CD4-positive, alpha-beta T cell treated with Interleukin-1 beta for 1 hour (primary cell): ENCODE data around the gene SNRNP200.
A peak's percentile ranks its signal among the peaks of the same experiment; 100 is the strongest.

Source experiments
- DNase-seq, 2 donors: peaks; one replicate each; pipeline ENCODE4 v3.0.0-alpha.2; 2020 to 2022

The SNRNP200 gene

DNA sequence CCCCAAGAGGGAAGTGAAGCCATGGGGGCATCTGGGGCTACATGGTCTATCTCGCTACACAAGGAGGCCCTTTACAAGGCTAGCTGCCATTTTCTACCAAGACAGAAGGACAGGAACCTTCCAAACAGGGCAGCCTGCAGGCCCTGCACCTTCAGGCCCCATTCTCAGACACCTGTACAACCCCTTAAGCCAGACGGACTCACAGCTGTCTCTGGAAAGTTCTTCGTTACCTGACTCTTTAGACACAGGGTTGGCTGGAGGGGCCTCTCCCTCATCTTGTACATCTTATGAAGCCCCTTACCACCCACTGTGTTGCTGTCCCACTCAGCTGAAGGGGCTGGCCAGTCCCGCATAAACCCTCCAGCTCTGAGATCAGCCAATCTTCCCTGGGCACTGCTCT lies 56.7 kb downstream of the SNRNP200 start:
- no peak for DNase-seq

GRCh38 chr2:96247896-96248295 lies 57.5 kb downstream of the SNRNP200 start:
- no peak for DNase-seq

- DNase-seq, result no peak
Measured at GRCh38 chr2:96247009-96247408, 58.3 kb downstream of the SNRNP200 start.

DNA sequence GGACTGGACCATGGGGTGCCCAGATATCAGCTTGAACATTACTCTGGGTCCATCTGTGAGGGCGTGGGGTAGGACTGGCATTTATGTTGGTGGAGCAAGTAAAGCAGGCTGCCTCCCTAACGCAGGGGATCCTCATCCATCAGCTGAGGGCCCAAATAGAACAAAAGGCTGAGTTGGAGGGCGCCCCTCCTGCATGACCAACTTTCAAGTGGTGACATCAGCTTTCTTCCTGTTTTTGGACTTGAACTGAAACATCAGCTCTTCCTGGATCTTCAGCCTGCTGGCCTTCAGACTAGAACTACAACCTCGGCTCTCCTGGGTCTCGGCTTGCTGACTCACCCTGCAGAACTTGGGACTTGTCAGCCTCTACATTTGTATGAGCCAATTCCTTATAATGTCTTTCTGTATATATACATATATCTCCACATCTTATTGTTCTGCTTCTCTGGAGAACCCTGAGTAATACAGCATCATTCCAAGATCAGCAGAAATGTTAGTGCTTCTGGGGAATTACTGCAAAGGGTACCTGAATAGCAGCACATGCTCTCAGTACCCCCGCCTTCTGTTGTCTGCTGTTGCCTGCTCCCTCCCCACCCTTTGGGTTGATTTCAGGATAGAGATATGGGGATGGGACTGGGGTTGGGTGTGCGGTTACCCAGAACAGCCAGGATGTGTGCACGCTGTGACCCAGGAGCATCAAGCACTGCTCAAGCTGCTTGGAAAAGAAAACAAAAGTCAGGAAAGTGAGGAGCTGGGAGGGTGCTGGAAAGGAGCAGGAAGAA lies 59.5 kb downstream of the SNRNP200 start:
- peak in 1 of 2 donors; percentile 70 for DNase-seq

DNA sequence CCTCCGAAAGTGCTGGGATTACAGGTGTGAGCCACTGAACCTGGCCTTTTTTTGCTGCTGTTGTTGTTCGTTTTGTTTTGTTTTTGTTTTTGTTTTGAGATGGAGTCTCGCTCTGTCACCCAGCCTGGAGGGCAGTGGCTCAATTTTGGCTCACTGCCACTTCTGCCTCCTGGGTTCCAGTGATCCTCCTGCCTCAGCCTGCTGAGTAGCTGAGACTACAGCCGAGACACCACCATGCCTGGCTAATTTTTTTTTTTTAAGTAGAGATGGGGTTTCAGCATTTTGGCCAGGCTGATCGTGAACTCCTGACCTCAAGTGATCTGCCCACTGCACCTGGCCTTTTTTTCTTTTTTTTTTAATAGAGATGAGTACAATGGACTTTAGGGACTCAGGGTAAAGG lies 61.5 kb downstream of the SNRNP200 start:
- DNase-seq, result no peak

DNA sequence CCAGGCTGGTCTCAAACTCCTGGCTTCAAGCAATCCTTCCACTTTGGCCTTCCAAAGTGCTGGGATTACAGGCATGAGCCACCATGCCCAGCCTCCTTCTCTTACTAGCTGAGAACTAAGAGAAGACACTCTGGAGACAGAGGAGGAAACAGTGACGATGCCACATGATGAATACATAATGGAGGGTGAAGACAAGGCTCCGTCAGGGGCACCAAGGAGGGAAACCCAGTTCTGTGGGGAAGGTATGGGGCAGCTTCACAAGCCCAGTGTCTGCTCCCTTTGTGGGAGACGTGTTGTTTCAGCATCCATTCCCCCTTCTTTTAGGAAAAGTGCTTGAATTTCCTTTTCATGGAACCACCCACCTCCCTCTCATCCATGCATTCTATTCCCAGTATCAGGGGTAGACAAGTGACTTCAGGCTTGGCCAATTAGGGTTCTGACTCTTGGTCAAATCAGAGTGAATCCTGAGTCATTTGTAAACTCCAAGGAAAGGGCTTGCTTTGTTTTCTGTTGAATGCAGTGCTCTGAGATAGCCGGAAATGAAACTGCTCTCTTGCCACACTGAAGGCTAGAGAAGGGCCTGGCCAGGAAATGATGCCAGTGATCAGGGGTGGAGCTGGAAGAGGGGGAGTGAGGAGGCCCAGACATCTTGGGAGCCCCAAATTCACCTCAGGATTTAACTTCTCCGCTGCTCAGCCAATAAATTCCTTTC lies 63.3 kb downstream of the SNRNP200 start:
- peak; percentile 72 to 77 for DNase-seq

DNA sequence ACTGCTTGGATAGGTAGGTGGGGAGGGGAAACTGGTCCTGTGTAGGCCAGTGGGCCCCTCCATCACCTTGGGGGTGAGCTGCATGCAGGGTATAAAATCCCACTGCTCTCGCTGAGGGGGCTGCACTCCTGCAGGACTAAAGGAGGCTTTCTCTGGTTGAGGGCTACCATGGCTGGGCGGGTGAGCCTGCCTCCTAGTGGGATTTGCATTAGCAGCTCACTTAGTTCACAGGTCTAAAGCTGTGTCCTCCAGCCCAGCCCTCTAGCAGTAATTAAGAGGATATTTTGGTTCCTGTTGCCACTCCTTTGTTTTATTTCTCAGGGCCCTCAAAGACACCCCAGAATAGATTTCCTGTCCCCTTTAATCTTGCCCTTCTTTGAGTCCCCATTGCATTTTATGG lies 64.1 kb downstream of the SNRNP200 start:
- DNase-seq, result no peak

DNA sequence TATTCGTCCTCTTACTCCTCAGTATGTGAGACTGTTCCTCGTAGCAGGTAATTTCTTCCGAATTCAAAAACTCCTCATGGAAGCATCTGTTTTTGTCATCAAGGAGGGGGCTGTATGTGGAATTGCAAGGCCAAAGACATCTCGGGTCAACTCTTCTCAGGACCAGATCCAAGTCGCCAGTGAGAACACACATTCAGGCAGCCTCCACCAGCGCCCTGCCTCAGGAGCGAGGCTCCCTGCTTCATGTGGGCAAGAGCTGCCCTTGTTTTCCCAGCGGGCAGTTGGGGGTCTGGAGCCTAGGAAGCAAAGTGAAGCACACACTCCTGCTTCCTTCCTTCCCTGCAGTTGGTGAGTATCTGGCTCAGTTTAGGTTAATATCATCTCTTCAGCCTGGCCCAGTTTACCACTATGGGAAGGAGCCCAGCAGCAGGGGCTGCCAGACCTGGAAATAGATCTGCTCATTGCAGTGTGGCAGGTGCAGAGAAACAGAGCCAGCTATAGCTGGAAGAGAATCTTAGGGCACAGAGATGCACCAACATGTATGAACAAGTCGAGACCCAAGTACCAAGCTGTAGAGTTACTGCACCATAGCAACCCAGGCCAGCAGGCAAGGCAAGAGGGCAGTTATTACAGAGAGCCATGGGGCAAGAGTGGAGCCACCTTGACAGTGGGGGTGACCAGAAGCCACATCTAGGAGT lies 64.9 kb downstream of the SNRNP200 start:
- DNase-seq, result no peak

GRCh38 chr2:96239745-96240264 lies 65.5 kb downstream of the SNRNP200 start:
- DNase-seq, result no peak

GRCh38 chr2:96239091-96239490 lies 66.3 kb downstream of the SNRNP200 start:
- DNase-seq, result no peak

DNA sequence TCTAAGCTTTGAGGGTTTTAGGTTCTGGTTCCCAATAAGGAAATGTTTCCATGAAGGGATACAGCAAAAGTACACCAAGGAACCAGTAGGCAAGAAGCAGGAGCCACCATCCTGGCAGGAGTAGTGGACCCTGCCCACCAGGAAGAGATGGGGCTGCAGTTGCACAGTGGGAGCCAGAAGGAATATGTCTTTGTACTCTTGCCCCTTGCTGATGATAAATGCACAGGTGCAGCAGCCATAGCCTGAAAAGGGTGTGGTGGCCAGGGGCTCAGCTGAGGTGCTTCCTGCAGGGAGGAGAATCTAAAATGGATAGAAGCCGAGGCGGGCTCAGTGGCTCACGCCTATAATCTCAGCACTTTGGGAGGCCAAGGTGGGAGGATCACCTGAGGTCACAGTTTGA lies 67.1 kb downstream of the SNRNP200 start:
- no peak for DNase-seq

GRCh38 chr2:96236882-96237281 lies 68.5 kb downstream of the SNRNP200 start:
- no peak for DNase-seq

GRCh38 chr2:96233880-96234316 lies 71.4 kb downstream of the SNRNP200 start:
- no peak for DNase-seq

- no peak for DNase-seq
Measured at GRCh38 chr2:96233436-96233835, 71.9 kb downstream of the SNRNP200 start.

GRCh38 chr2:96231316-96231715 lies 74.0 kb downstream of the SNRNP200 start:
- DNase-seq, result no peak

DNA sequence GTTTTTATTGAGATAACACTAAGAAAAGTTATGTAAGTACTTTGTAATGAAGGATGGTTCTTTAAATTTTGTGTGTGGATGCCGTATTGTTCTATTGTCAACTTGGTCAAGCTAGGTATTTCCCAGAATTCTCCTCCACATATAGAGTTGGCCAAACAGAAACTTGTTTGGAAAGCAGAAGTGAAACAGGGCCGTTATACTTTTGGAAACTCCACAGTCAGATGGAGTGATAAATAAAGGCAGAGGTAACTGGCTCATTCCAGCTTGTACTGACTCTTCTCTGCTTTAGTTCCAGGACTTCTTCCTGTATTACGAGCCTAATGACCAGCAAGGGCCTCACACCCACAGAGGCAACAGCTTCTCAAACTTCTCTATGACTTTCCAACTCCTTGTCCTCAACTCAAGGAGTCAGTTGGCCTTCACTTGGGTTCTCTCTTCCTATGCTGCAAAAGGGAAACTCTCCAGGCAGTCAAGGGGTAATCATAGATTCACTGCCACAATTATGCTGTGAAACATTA lies 80.3 kb downstream of the SNRNP200 start:
- peak in 1 of 2 donors; percentile 18 for DNase-seq
